HepG2 (cell line): ENCODE data around the gene ARL8A. TPM values are rescaled to one million over a fixed set of nuclear protein-coding genes. Genes with fewer than 3 reads are reported as not detected.

Experiments used
- ATAC-seq: fragments of 200-7000 bp; cut with Tn5 transposase; 3 replicates; pipeline ENCODE4 v1.9.1; 2020; ENCODE audit warnings: mild to moderate bottlenecking, moderate library complexity
- BruUV-seq: library from RNA; stranded (reverse); fragments of 400-500 nt; replicated peaks from 2 replicates; lab custom pipeline; 2021; lab: Mats Ljungman, UMichigan
- CTCF ChIA-PET: fragments of 300-600 bp; formaldehyde crosslinking; extraction: SDS; loops from one replicate; lab custom pipeline; 2021; ENCODE audit warnings: low total read pairs, inconsistent platforms, low intra/inter-chr PET ratio; lab: Yijun Ruan, JAX
- POLR2A ChIA-PET: fragments of 350-600 bp; sonication (Branson Sonifier 250); formaldehyde crosslinking; loops from one replicate; lab custom pipeline; 2020; ENCODE audit warnings: antibody characterized with exemption, inconsistent platforms; lab: Yijun Ruan, JAX
- DNase-seq: peaks from one replicate; pipeline ENCODE4 v3.0.0-alpha.2; 2015; ENCODE audit warnings: low spot score
- FAIRE-seq: peaks from 3 replicates; lab custom pipeline; 2011; peaks lifted over from hg19 to GRCh38; lab: Jason Lieb, UNC
- H2AFZ ChIP-seq: one replicate; pipeline ENCODE4 v1.6.1; 2011; ENCODE audit warnings: low read length, inconsistent platforms
- H3K27ac ChIP-seq: fragments of 300-600 bp; 3 replicates; pipeline ENCODE4 v1.8.0; 2011; ENCODE audit warnings: mixed run types, mild to moderate bottlenecking, mixed read lengths, low read length, inconsistent platforms; ENCODE audit not compliant: insufficient read depth; ENCODE audit errors: extremely low read length
- H3K27me3 ChIP-seq, 2 experiments: fragments of 200-600 bp in 1 of 2; 2 replicates in 1 of 2; 3 replicates in 1 of 2; pipeline versions ENCODE4 v1.6.0 to v1.8.0; 2011; ENCODE audit warnings: low read length in 2 of 2, mild to moderate bottlenecking in 2 of 2, moderate library complexity in 2 of 2, inconsistent platforms in 1 of 2; ENCODE audit not compliant: insufficient read depth in 2 of 2, control insufficient read depth in 1 of 2
- H3K36me3 ChIP-seq, 2 experiments: fragments of 200-600 bp in 1 of 2; replicated peaks in 1 of 2; 2 replicates in 1 of 2; 3 replicates in 1 of 2; pipeline versions ENCODE4 v1.5.1 to v1.8.0; 2011; ENCODE audit warnings: low read length in 2 of 2, inconsistent platforms in 1 of 2; ENCODE audit not compliant: insufficient read depth in 2 of 2, control insufficient read depth in 1 of 2
- H3K4me1 ChIP-seq: 2 replicates; pipeline ENCODE4 v1.5.1; 2012; ENCODE audit warnings: low read length, inconsistent platforms; ENCODE audit not compliant: insufficient read depth
- H3K4me2 ChIP-seq: 2 replicates; pipeline ENCODE4 v1.6.0; 2011; ENCODE audit warnings: low read depth, low read length, inconsistent platforms
- H3K4me3 ChIP-seq, 3 experiments: fragments of 200-600 bp in 1 of 3; sonication (generic), shearing (Covaris generic) in 1 of 3; replicated peaks in 1 of 3; 2 replicates each; pipeline ENCODE4 v1.5.1; 2011 to 2016; ENCODE audit warnings: low read length in 3 of 3, inconsistent platforms in 2 of 3, low read depth in 2 of 3, mild to moderate bottlenecking in 2 of 3, control low read depth in 1 of 3, mixed read lengths in 1 of 3; ENCODE audit not compliant: insufficient read depth in 1 of 3
- H3K79me2 ChIP-seq: one replicate; pipeline ENCODE4 v1.6.1; 2011; ENCODE audit warnings: low read length, inconsistent platforms; ENCODE audit not compliant: insufficient read depth
- H3K9ac ChIP-seq: 2 replicates; pipeline ENCODE4 v1.6.0; 2011; ENCODE audit warnings: mild to moderate bottlenecking, low read depth, low read length, inconsistent platforms; ENCODE audit not compliant: insufficient read depth
- H3K9me3 ChIP-seq: 2 replicates; pipeline ENCODE4 v1.5.1; 2012; ENCODE audit warnings: mild to moderate bottlenecking, low read length
- H4K20me1 ChIP-seq: 2 replicates; pipeline ENCODE4 v1.6.0; 2011; ENCODE audit warnings: inconsistent platforms, mild to moderate bottlenecking, low read length, moderate library complexity; ENCODE audit not compliant: insufficient read depth
- BRCA1 ChIP-seq: sonication (generic); formaldehyde crosslinking; IDR thresholded peaks from 2 replicates; pipeline ENCODE4 v1.4.0; 2020; ENCODE audit warnings: missing genetic modification reagents
- DMAP1 ChIP-seq: IDR thresholded peaks from 2 replicates; pipeline ENCODE4 v1.6.1; 2016
- E2F1 ChIP-seq: sonication (generic); formaldehyde crosslinking; IDR thresholded peaks from 2 replicates; pipeline ENCODE4 v1.5.0; 2020; ENCODE audit warnings: missing genetic modification reagents
- MAFG ChIP-seq: sonication (generic); formaldehyde crosslinking; IDR thresholded peaks from 2 replicates; pipeline ENCODE4 v1.5.1; 2020; ENCODE audit warnings: mild to moderate bottlenecking, missing genetic modification reagents
- NFYB ChIP-seq: sonication (generic); formaldehyde crosslinking; IDR thresholded peaks from 2 replicates; pipeline ENCODE4 v1.4.0; 2020; ENCODE audit warnings: missing genetic modification reagents
- NPAS2 ChIP-seq: sonication (generic); formaldehyde crosslinking; IDR thresholded peaks from 2 replicates; pipeline ENCODE4 v1.8.0; 2022; ENCODE audit warnings: mild to moderate bottlenecking, missing genetic modification reagents, borderline replicate concordance
- SMYD3 ChIP-seq: sonication (generic); formaldehyde crosslinking; IDR thresholded peaks from 2 replicates; pipeline ENCODE4 v1.8.1; 2023; ENCODE audit warnings: mild to moderate bottlenecking, missing genetic modification reagents
- STAT6 ChIP-seq: sonication (generic); formaldehyde crosslinking; IDR thresholded peaks from 2 replicates; pipeline ENCODE4 v1.4.0; 2020; ENCODE audit warnings: missing genetic modification reagents, mild to moderate bottlenecking, borderline replicate concordance
- ZNF232 ChIP-seq: sonication (generic); formaldehyde crosslinking; IDR thresholded peaks from 2 replicates; pipeline ENCODE4 v1.4.0; 2020; ENCODE audit warnings: missing genetic modification reagents, borderline replicate concordance
- ZNF446 ChIP-seq: sonication (generic); formaldehyde crosslinking; IDR thresholded peaks from 2 replicates; pipeline ENCODE4 v1.5.0; 2020; ENCODE audit warnings: mild to moderate bottlenecking, missing genetic modification reagents
- ZNF629 ChIP-seq: sonication (generic); formaldehyde crosslinking; conservative IDR thresholded peaks from 2 replicates; pipeline ENCODE4 v1.5.0; 2020; ENCODE audit warnings: missing genetic modification reagents
- ZNF816 ChIP-seq: sonication (generic); formaldehyde crosslinking; IDR thresholded peaks from 2 replicates; pipeline ENCODE4 v1.8.0; 2022; ENCODE audit warnings: missing genetic modification reagents, mild to moderate bottlenecking, borderline replicate concordance
- WGBS: methylation state at CpG from one replicate; pipeline ENCODE4 v1.1.6; 2017; ENCODE audit warnings: low lambda C conversion rate; 5-methylcytosine and 5-hydroxymethylcytosine counted together
- in situ Hi-C: cut with HindIII; loops from 2 replicates; pipeline ENCODE4 v1.10.0; 2017; ENCODE audit warnings: low pct_unique_long_range_greater_than_20kb; ENCODE audit not compliant: extremely low pct_ligation_motif_present
- intact Hi-C: fragments of 100-400 bp; cut with micrococcal nuclease; formaldehyde crosslinking; loops from one replicate; pipeline ENCODE4 v1.10.0; 2022; ENCODE audit not compliant: unreplicated experiment
- polyA plus RNA-seq, 8 experiments: library from polyadenylated mRNA; depleted of rRNA in 3 of 8; stranded (reverse) in 7 of 8; unstranded in 1 of 8; fragments of >200 nt; fragmentation: Illumina TruSeq in 4 of 8; extraction: Trizol in 4 of 8; gene quantifications; 2 replicates each; pipeline versions ENCODE4 v1.2.1 to v1.2.3, GENCODE V29; 2011 to 2016; ENCODE audit warnings: low read depth in 4 of 8, missing spikeins in 1 of 8, mixed read lengths in 1 of 8; ENCODE audit not compliant: insufficient read depth in 1 of 8
- total RNA-seq, 5 experiments: library from RNA; depleted of rRNA; stranded (reverse); fragments of >200 nt; fragmentation: Illumina TruSeq; extraction: Trizol; gene quantifications; 2 replicates each; pipeline ENCODE4 v1.2.3, GENCODE V29; 2016; ENCODE audit warnings: low read depth in 1 of 5
- TF ChIP-seq, protein P1 (sequence below): sonication (generic); formaldehyde crosslinking; IDR thresholded peaks from 2 replicates; pipeline ENCODE4 v1.4.0; 2020; ENCODE audit warnings: missing genetic modification reagents

ARL8A gene
- total and polyA plus RNA-seq, 2 of the 13 experiments (the other 11 are each of a cell fraction or from before 2014, with no cell fraction given), result 2.7 to 23.4 TPM

DNA sequence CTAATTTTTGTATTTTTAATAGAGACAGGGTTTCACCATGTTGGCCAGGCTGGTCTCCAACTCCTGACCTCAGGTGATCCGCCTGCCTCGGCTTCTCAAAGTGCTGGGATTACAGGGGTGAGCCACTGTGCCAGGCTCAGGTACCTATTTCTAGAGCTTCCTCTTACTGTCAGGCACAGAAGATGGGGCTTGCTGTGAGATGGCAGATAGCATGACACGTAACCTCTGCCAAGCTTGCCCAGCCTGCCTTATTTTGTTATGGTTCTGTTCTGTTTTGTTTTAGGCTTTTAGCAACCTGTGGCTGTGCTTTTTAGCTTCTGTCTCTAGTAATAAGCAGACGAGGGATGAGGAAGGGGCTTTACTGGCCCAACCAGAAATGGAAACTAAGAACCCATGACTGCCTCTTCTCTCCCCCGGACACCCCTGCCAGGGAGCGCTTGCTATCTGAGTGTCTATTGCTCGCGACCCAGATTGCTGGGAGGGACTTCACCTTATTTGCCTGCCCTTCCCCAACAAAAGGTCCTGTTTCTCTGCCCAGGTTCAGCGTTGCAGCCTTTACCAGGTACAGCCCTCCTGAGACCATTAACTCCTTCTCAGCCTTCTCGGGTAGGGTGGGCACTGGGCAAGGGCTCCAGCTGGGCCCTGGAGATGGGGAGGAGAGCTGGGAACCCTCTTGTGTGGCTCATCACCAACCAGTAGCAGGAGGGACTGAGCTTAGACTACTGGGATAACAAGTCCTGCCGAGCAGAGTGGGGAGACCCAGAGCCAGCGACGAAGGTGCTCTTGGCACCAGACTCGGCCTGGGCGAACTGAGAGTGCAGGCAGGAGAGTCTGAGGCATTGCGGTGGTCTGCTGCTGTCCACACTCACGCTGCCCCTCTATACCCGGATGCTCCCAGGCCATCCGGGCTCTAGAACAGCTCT lies 35.6 kb upstream of the ARL8A start:
- no peak for DNase-seq
- Histone ChIP-seq H3K27me3 (peaks cover 10 to 36% of the 10 kb centered on the region in 2 experiments; a peak in 4 of 5 replicates), H3K4me2 (no peak overlapping the region), H3K79me2 (no peaks in the 10 kb centered on the region), H3K9ac (no peak overlapping the region), H2AFZ (no peak overlapping the region), H3K36me3 (no peaks in the 10 kb centered on the region), H3K4me3 (no peak overlapping the region), H3K27ac (no peak overlapping the region), H3K9me3 (no peaks in the 10 kb centered on the region), H4K20me1 (0 out of 2 replicates have a peak, but pooled peaks cover 3% of the 10 kb centered on the region), H3K4me1 (no peaks in the 10 kb centered on the region)
- 26% methylated on average over 19 of the region's 19 CpGs for whole genome bisulfite sequencing
- in situ Hi-C loops (no loop called here), intact Hi-C loops (no loop called here)
- TF ChIP-seq DMAP1 (CRISPR knock-in tag) (no peak), NFYB (no peak), ZNF629 (no peak), MAFG (CRISPR knock-in tag) (no peak), BRCA1 (CRISPR knock-in tag) (no peak), NPAS2 (no peak), E2F1 (CRISPR knock-in tag) (no peak), SMYD3 (CRISPR knock-in tag) (no peak), STAT6 (CRISPR knock-in tag) (no peak), ZNF446 (CRISPR knock-in tag) (no peak), ZNF816 (CRISPR knock-in tag) (no peak), ZNF232 (CRISPR knock-in tag) (no peak)
- TF ChIP-seq, protein P1, sequence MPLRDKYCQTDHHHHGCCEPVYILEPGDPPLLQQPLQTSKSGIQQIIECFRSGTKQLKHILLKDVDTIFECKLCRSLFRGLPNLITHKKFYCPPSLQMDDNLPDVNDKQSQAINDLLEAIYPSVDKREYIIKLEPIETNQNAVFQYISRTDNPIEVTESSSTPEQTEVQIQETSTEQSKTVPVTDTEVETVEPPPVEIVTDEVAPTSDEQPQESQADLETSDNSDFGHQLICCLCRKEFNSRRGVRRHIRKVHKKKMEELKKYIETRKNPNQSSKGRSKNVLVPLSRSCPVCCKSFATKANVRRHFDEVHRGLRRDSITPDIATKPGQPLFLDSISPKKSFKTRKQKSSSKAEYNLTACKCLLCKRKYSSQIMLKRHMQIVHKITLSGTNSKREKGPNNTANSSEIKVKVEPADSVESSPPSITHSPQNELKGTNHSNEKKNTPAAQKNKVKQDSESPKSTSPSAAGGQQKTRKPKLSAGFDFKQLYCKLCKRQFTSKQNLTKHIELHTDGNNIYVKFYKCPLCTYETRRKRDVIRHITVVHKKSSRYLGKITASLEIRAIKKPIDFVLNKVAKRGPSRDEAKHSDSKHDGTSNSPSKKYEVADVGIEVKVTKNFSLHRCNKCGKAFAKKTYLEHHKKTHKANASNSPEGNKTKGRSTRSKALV, result no peak
- ChIA-PET CTCF (no interaction called here), POLR2A (interaction anchor here (0.7 kb wide), 1 partner anchor 9 kb away, joined by 3 read pairs; no protein-coding TSS in a partner anchor)
- BruUV-seq, result no TSS peak
- FAIRE-seq, result no peak
- no peak for ATAC-seq
